Lower leg skin (tissue), 3 donors: ENCODE data around the gene SP3.

Experiments
- POLR2A ChIP-seq, 2 donors: fragments of 450-650 bp; IDR thresholded peaks; one replicate each; pipeline ENCODE4 v1.6.1; 2016 to 2017; ENCODE audit warnings: antibody characterized with exemption in 2 of 2, mild to moderate bottlenecking in 1 of 2, moderate library complexity in 1 of 2
- TF ChIP-seq, protein P1 (sequence below), 3 donors: fragments of 450-650 bp; IDR thresholded peaks; one replicate each; pipeline ENCODE4 v1.5.1; 2016; ENCODE audit warnings: antibody characterized with exemption in 3 of 3, mild to moderate bottlenecking in 3 of 3, moderate library complexity in 2 of 3

DNA sequence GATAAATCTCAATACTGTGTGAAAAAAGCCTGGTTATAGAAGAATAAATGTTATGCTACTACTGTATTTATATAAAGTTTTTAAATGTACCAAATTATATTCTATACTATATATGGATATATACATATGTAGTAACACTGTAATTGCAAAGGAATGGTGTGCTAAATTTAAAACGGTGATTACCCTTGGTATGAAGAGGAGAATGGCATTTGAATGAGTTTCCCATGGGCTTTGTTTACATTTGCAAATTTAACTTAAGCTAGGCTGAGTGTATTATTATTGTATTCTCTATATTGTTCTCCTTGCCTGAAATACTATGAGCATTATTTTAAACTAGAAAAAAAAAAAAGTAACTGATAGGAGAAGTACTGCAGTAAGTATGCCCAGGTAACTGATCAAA, 4.7 kb upstream of the SP3 start:
- TF ChIP-seq, protein P1, sequence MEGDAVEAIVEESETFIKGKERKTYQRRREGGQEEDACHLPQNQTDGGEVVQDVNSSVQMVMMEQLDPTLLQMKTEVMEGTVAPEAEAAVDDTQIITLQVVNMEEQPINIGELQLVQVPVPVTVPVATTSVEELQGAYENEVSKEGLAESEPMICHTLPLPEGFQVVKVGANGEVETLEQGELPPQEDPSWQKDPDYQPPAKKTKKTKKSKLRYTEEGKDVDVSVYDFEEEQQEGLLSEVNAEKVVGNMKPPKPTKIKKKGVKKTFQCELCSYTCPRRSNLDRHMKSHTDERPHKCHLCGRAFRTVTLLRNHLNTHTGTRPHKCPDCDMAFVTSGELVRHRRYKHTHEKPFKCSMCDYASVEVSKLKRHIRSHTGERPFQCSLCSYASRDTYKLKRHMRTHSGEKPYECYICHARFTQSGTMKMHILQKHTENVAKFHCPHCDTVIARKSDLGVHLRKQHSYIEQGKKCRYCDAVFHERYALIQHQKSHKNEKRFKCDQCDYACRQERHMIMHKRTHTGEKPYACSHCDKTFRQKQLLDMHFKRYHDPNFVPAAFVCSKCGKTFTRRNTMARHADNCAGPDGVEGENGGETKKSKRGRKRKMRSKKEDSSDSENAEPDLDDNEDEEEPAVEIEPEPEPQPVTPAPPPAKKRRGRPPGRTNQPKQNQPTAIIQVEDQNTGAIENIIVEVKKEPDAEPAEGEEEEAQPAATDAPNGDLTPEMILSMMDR (IDR thresholded peaks at IDR 0.05), result no peak
- no peak for TF ChIP-seq POLR2A (IDR thresholded peaks at IDR 0.05)
